NCI-H1417 treated with DMSO at 0.1 percent for 48 hours (cell line): ENCODE measurements around the gene HOXA7.
A peak's percentile ranks its signal among the peaks of the same experiment; 100 is the strongest.

ENCODE experiments used
- DNase-seq: peaks from one replicate; lab custom pipeline; 2025; lab: John Stamatoyannopoulos, UW

HOXA7 gene

DNA sequence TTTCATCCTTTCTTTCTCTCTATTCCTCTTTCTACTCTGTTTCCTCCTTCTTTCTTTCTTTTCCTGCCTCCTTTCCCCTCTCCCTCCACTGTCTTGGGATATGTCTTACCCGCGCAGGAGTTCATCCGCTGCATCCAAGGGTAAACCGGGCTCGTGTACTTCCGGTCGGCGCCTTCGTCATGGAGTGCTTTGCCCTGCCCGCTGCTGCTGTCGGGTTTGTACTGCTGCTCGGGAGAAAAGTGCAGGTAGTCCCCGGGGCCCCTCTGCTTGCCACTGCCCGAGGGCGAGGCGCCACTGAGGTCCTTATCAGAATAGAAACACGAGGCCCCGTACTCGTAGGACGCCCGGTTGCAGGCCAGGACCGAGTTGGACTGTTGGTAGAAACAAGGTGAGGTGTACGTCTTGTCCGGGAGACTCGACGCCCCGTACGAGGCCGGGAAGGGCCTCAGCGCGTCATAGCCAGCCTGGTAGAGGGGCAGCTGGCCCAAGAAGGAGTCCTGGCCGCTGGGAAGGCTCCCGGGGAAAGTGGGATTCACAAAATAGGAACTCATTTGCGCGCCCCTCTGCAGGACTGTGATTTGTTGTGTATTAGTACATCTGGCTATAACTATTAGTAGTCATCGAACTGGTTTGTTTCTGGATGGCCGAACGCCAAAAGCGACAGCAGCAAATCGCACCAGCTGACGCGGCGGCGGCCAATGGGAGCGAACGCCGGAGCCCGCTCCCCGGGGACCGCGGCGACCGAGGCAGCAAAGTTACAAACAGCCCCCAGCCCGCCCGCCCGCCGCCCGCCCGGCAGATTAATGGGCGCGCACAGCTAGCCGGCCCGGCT, 9.1 kb downstream of the HOXA7 start, which contains the start of gene HOXA6:
HOXA6 (minus strand) TSS at position 576 of the 832 bp plus-strand sequence; CDS start at position 551, 25 bp downstream.
- no peak for DNase-seq

DNA sequence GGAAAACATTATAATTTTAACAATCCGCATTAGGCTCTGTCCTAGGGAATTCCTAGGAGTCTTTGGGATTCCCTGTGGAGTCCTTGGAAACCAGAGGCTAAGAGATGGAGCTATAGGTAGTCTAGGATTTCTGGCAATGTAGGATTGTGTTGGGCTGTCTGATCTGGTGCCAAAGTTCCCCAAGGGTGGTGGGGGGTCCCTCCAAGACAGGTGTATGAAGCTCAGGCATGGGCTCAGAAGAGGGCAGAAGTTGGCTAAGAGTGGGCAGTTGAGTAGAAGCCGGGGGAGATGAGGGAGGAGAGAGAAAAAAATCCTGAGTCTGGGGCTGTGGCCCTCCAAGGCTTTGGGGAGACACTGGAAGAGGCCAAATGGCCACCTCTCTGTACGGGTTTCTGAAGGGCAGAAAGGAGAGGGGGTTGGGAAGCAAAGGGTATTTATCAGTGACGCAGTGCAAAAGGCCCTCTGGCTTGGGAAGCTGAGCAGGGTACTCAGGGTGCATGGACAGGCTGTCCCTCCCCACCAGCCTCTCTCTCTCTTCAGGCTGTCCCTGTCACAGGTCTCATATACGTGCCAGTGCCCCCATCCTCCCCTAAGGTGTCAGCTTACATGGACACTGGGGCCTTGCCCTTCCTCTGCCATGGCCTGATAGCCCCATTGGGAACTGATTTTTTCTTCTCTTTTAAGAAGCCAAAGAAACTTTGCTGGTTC, 9.8 kb downstream of the HOXA7 start:
- DNase-seq = no peak

DNA sequence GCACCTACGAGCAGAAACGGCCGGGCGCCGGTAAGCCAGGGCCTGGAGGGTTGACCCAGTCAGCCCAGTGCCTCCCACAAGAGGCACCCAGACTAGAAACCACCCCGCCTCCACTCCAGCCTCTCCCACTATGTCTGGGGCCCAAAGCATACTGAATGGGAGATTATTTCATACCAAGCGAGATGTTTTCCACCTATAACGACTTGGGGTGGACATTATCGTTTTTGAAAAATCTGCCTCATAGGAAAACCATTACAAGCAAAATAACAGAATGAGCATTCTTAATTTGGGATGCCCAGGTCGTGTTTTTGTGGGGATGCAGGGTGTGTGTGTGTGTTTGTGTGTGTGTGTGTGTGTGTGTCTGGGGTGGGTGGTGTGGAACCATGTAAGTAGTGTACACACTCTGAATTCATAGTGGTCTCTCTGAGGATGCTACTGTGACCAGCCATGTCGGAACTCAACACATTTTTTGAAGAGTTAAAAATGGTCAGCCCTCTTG, 10.5 kb downstream of the HOXA7 start:
- DNase-seq = no peak

DNA sequence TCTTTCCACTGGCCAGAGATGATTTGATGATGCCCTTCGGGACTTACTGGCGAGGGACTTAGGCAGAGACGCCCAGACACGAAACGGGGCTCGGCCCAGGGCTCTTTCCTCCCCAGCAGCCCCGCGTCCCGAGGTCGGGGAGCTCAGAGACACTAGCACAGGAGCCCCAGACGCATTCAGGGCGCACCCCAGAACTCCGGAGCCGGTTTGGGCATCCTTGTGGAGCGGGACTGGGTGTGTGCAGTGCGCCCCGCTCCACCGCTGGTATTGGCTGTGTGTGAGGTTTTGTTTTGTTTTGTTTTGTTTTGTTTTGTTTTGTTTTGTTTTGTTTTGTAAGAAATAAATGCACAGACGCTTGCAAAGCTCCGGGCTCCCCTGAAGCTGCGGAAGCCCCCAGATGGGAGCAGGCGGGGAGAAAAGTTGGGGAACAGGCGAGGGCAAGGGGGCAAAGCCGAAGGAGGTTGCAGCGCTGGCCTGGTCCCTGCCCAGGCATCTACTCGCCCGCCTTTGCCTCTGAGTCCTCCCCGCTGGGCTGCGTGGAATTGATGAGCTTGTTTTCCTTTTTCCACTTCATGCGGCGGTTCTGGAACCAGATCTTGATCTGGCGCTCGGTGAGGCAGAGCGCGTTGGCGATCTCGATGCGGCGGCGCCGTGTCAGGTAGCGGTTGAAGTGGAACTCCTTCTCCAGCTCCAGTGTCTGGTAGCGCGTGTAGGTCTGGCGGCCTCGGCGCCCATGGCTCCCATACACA, 11.1 kb downstream of the HOXA7 start:
- DNase-seq = no peak

DNA sequence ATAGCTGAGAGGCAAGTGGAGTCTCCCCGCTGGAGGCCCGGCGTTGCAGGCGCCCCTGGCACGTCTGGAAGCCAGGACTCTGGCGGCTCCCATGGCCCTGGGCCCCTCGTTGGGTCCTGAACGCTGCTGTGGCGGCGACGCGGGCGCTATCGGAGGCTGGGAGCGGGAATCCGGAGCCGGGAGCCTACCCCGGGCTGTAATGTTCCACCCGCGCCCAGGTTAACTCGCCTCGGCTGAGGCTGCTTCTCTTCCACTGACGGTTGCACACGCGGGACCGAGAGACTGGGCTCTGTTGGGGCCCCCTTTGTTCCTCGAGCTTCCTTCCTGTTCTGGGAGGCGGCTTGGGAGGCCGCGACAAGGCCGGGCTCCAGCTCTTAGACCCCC, 11.7 kb downstream of the HOXA7 start:
- DNase-seq = no peak

DNA sequence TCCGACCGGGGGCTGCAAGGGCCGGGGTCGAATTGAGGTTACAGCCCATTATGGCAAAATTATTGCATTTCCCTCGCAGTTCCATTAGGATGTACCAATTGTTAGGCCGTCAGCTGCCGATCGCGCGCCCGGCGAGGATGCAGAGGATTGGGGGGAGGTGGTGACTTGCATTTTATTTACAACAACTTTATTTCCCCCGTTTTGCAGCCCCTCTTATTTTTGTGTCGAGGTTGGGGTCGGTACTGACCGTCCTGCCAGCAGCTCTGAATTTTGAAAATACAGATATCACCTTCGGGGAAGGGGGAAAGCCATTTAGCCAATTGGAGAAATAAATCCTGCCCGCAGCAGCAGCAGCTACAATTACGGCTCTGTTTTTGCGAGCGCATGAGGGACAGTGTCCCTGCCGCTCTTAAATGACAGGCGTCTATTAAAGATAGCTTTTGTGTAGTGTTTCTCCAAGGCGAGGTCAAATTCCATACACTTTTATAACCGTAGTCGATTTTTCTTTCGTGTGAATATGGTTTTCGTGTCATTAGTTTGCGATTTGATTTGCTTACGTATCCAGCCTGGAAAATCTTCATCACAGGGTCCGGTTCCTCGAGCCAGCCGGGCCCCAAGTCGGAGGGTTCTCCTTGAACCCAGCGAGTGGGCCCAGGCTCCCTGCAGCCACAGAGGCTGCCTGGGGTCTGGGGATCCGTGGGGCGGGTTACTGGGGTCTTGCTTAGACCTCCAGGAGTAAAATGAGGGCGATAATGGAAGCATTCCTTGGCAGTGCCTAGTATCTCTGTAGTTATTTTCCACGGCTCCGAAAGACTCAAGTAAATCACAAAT, 12.3 kb downstream of the HOXA7 start:
- DNase-seq = no peak

DNA sequence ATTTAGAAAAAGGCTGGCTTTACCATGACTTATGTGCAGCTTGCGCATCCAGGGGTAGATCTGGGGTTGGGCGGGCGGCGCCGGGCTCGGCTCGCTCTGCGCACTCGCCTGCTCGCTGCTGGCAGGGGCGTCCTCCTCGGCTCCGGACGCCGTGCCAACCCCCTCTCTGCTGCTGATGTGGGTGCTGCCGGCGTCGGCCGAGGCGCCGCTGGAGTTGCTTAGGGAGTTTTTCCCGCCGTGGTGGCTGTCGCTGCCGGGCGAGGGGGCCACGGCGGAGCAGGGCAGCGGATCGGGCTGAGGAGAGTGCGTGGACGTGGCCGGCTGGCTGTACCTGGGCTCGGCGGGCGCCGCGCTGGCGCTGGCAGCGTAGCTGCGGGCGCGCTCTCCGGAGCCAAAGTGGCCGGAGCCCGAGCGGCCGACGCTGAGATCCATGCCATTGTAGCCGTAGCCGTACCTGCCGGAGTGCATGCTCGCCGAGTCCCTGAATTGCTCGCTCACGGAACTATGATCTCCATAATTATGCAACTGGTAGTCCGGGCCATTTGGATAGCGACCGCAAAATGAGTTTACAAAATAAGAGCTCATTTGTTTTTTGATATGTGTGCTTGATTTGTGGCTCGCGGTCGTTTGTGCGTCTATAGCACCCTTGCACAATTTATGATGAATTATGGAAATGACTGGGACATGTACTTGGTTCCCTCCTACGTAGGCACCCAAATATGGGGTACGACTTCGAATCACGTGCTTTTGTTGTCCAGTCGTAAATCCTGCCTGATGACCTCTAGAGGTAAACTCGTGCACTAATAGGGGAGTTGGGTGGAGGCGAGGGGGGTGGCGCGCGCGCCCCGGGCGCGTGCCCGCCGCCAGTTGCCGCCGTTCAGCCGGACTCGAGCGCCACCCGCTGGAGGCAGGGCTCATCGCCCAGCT, 13.2 kb downstream of the HOXA7 start, which contains the start of gene HOXA5:
HOXA5 (minus strand) TSS at position 659 of the 927 bp plus-strand sequence; CDS start at position 585, 74 bp downstream.
- peak; percentile 62 for DNase-seq

DNA sequence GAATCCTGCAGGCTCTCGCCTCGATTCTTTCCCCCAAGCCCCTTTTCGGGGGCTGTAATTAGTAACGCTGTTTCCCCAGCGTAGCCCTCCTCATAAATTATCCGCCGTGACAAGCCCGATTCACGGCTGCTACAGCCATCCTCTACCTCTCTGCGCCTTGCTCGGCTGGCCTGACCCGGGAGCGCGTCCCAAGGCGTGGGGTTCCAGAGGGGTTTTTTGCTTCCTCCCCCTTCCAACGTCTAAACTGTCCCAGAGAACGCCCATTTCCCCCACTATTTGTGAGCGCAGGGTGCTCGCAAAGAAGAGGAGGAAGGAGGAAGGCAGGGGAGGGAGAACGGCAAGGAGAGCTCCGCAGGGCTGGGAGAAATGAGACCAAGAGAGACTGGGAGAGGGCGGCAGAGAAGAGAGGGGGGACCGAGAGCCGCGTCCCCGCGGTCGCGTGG, 13.9 kb downstream of the HOXA7 start:
- no peak for DNase-seq

DNA sequence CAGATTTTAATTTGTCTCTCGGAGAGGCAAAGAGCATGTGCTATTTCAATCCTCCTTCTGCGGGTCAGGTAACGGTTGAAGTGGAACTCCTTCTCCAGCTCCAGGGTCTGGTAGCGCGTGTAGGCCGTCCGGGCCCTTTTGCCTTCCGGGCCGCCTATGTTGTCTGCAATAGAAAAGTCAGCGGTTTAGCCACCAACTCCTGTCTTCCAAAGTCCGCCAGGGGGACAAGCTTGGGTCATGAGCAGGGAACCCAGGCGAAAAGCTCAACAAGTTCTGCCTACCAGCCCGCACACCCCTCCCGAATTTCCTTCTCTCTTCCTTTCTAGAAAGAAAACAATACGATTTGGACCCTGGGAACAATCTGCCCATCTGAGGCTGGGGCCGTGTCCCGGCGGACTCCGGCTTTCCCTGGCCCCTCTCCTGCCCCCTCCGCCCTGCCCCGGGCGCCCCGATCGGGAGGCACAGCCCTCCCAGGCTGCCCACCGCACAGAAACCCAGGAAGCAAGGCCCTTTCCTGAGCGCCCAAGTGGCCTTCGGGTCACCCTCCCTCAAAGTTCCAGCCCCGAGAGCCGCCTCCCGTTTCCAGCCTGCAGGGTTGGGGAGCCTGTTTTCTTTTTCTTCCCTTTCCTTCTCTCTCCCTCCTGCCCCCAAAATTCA, 14.4 kb downstream of the HOXA7 start:
- no peak for DNase-seq

DNA sequence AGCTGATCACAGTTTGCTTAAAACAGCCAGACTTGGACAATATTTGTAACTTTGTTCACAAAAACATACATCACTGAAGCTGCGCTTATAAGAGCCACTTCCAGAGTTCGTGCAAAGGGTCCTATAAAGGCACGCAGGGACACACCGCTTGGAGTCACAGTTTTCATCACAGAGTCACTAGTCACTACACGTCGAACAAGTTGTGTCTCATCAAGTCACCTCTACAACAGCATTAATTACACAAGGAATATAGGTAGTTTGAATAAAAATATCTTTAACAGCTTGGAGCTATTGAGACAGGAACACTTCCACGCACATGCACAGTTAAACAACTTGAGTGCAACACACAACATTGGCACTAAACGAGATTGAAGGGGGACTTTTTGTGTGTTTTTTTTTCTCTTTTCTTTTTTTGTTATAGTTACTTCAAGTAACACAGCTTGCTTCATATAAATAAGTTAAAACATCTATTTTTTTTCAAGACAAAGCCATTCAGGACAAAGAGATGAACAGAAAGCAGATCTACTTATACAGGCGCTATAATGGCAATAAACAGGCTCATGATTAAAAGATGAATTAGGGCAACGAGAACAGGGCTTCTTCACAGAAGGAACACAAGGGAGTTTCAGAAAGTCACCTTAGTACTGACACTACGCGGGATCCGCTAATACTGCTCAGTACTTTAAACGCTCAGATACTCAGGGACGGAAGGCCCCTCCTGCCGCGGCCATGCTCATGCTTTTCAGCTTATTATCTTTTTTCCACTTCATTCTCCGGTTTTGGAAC, 15.1 kb downstream of the HOXA7 start:
- DNase-seq = no peak

DNA sequence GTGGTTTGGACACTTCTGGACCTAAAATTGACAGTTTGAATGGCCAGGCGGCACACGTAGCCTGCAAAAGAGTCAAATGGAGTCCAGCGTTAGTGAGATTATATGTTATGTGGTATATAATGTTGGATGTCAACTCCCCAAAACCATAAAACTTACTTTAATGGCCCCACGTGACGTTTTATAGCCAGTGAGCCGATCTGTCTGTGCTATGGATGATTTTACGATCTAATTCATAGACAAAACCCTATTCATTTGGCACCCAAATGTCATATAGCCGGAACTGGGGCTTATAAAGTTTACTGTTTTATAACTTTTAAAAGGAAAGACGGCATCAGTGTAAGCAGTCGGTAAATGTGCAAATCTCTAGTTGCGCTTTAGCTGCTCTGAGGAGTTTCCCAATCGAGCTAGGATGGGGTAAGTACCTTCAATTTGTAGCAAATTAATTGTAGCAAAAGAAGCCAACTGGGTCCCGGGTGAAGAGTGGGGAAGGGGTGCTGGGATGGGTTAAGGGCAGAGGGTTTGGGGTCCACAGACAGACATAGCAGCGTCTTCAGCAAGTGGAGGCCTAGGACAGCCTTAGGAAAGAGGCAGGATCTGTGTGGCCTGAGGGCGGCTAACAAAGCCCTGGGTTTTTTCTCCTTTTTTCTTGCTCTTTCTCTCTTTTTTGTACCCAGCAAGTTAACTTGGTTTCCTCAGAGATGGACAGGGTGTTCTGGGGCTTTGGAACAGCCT, 16.2 kb downstream of the HOXA7 start:
- no peak for DNase-seq

DNA sequence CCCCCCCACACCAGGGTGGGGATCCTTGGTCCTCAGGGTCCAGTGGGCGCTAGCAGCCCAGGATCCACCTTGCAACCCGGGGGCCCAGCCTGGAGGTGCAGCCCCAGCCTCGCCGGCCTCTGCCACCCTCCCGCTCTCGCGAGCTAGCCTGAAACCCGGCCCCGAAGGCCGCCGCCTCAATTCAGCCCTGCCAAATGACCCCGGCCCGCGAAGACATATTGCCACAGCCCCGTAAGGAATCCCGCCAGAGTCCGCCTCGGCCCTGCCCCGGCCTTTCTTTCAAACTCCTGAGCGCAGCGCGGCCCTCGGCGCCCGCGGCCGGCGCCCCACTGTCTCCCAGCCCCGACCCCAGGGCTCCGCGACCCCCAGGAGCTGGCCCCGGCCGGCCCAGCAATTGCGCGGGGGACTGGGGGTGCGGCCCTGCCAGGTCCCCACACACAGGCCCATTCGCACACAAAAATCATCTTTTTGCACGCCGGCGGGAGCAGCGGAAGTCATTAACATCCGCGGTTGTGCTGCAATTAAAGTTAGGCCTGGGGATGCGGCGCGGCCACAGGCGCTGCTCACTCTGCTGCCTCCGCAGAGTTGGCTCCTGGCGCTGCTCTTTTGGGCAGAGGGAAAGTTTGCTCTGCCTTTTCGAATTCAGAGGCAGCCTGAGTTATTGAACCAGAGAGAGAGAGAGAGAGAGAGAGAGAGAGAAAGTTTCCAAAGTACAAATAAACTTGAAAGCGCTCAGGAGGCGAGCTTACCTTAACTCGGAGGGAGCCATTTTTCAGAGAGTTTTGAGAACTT, 16.9 kb downstream of the HOXA7 start:
- no peak for DNase-seq

DNA sequence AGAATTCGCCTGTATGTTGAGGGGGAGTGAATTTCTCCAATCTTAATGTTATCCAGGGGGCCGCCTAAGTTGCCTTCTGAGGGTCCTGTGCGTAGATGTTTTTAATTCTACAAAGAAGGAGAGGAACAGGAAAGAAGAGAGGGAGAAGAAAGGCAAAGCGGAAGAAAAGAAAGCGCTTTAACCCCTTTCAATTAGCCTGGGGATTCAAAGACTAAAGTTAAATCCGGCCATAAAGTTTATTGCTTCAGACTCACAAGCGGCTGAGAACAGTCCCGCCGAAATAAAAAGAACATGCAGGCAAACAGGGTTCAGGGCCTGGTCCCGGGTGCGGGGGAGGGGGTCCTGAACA, 17.5 kb downstream of the HOXA7 start:
- no peak for DNase-seq

DNA sequence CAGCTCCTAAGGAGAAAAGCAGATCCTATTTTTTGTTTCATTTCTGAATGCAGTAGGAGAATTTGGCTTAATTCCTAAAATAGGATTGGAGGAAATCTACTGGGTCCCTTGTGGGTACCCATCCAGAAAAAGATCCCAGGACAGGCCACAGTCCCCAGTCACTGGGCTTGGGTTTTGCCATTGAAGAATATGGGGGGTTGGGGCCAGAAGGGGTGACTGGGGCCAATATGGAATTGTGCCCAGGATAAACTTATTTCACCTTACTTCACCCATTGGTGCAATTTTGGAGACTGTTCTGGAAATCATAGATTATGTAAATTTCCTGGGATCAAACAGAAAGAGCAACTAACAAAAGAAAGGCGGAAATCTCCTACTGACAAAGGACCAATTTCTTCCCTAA, 18.0 kb downstream of the HOXA7 start:
- DNase-seq = no peak

DNA sequence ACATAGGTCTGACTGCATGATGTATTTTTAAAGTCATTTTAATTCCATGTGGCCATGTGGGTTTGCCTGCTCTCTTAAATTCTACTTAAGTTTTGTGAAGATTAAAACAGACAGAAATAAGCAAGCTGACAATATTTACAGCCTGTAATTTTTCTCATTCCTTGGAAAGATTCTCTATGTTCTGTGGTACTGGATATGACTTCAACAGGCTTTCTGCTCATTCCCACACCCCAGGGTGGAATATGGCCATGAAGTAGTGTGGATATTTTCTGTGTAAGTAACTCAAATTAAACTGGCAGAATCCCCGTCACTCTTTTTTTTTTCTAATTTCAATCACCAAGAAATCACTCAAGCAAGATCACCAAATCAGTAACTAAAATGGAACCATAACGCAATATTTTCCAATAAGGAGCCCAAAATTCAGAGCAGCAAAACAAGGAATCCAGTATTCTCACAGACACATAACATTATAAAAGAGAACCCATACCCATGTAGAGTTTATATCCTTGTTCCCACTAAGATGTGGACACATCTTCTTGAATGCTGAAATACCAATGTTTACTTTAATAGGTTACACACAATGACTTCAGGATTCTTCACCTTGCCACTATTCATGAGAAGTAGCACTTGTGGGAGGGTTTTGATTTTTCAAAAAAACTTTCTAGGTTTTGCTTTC, 18.7 kb downstream of the HOXA7 start:
- DNase-seq = no peak

DNA sequence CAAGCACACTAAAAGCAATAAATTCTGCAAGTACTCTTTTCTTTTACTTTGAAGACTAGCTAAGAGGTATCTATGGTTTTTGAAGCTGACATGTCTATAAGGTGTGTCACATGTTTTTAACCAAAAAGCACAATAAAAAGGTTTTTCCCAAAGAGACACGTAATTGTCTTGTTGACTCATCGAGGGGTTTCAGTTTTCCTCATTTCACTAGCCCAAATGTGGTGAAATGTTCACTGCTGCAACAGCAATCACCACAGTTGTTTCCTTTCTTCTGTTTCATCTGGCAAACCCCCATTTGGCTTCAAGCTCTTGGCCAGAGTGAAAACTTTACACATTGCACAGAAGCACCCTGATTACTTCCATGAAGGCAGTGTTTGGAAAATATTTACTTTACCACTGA, 22.1 kb downstream of the HOXA7 start:
- no peak for DNase-seq
